Retina (tissue), 1 donor: ENCODE measurements around the gene MVB12B.
"Not testable (repeated sequence)": the region's sequence is repeated elsewhere in the genome, so short reads cannot be mapped to it uniquely, and the experiment has no call there.

Source experiments
- DNase-seq: peaks from one replicate; pipeline ENCODE4 v3.0.0-alpha.2; 2016

MVB12B gene

DNA sequence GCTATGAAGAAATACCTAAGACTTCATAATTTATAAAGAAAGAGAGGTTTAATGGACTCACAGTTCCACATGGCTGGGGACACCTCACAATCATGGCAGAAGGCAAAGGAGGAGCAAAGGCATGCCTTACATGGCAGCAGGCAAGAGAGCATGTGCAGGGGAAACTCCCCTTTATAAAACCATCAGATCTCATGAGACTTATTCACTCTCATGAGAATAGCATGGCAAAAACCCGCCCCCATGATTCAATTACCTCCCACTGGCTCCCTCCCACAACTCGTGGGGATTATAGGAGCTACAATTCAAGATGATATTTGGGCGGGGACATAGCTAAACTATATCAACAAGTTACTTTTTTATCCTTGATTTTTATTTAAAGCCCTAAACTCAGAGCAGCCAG lies 150.8 kb downstream of the MVB12B start:
- DNase-seq = not testable (repeated sequence)

DNA sequence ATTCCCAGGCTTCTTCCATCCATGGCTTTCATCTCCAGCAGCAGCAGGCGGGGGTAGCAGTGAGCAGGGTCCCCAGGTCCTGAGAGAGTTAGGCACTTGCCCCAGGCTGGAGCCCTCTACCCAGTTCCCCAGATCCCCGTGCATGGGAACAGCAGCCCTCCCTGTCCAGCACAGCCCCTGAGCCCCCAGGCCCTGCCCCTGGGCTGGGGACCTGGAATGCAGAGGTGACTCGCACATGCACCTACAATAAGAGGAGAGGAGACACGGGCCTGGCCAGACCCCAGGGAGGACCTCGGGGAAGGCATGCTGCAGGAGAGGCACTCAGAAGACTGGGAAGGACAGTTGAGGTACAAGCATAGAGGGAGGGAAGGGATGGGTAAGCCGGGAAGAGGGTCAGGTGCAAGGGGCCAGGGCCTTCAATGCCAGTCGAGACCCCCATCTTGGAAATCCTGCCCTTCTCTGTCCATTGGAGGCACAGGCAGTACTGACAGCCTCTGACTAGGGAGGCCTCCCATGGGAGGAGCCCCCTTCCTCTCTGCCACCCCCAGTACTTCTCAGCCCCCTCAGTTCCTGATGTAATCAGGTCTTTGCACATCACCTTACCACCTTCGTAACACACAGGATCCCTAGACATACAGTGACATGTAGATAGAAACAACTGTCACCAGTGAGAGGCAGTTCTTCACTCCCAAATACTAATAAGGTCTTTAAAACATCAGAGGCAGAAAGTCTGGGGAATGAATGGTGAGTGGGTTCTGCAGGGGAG lies 151.8 kb downstream of the MVB12B start:
- DNase-seq = no peak

GRCh38 chr9:126479515-126479914 lies 152.9 kb downstream of the MVB12B start:
- no peak for DNase-seq

- peak; percentile 49 for DNase-seq
These were observed 154.2 kb downstream of the MVB12B start for GRCh38 chr9:126480813-126481212.

DNA sequence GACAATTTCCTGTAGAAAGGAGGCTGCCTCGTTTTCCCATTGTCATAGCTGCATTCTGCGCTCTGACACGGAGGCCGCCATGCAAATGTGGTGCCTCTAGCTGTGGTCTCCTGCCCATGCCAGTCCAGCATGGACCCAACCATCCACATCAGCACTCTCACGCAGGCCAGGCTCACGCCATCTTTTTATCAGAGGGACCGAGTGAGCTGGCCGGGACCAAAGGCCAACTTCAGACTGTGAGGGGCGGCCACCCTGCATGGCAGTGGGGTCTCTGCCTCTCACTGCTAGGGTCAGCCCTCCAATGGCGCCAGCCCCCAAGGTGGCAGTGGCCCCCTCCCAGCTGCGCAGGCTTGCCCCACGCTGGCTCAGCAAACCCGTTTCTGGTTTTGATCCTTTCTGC lies 155.2 kb downstream of the MVB12B start:
- no peak for DNase-seq

DNA sequence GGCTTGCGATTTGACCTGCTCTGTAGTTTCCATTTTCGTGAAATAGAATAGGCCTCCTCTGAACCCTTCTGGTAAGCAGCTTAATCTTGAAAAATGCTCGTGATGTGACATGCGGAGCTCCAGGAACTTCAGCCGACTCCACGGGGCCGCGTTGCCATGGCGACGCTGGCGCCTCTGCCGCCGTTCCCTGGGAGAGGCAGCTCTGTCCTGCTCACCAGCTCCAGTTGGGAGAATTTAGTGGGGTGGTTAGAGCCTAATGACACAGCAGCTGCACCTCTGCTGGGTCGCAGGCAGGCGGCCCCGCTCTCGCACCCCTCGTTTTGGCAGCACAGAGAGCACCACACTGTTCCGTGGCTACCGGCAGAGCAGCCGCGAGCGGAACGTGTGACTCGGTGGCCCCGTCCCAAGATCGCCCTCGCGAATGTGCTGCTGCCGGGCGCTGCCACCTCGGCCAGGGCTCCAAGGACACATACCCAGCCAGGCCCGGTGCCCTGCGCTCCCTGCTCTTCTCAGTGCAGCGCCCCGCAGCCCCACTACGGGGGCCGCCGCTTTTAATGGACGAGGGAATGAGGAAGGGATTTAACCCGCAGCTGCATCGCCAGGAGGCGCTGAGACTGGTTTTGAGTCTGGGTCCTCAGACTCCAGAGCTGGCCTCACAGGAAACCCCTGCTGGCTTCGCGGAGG lies 155.9 kb downstream of the MVB12B start:
- DNase-seq = peak; percentile 92

DNA sequence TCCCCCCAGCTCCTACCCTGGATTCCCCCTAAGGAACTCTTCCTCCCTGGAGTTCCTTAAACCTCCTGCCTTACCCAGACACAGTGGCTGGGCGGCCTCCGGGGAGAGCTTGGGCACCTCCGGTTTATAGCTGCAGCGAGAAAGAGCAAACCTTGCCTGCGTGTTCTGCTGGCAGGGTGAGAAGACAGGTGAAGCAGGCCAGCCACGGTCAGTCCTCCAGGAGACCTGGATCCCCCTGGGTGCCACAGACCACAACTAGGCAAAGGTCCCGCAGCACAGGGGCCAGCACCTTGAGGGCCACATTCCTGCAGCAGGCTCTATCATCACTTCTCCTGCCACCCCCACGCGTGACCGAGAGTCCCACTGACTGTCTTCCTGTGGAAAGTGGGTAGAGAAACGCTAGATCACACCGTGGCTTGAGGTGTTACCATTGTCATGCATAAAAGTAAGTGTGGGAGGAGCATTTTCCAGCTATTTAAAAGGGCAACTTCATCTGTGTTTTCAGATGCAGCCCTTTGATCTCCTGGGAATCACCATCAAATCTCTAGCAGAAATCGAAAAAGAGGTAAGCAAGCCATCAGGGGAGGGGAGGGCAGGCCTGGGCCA lies 156.9 kb downstream of the MVB12B start:
- DNase-seq = no peak

GRCh38 chr9:126485662-126486061 lies 159.0 kb downstream of the MVB12B start:
- no peak for DNase-seq

GRCh38 chr9:126486276-126486675 lies 159.6 kb downstream of the MVB12B start:
- DNase-seq = no peak

DNA sequence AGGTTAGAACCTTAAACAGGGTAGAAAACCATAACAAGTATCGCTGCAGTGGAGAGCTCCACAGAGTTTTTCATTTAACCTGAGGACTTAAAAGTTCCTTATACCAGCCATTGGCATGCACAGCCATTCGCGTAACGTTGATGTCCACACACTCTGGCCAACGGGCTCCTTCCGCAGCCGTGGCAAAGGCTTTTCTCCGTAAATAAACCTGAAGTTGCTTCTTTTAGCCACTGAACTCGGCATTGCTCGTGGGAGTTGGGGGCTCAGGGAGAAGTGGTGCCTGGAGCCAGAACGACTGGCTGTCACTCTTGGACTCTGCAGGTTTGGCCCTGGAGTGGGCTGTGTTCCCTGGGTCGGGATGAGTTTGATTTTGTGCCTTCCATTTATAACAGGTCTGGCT lies 161.2 kb downstream of the MVB12B start:
- DNase-seq = no peak

- DNase-seq = no peak
These were observed 161.7 kb downstream of the MVB12B start for GRCh38 chr9:126488310-126488709.

GRCh38 chr9:126488881-126489404 lies 162.3 kb downstream of the MVB12B start:
- no peak for DNase-seq

GRCh38 chr9:126489581-126490213 lies 163.1 kb downstream of the MVB12B start:
- DNase-seq = no peak

DNA sequence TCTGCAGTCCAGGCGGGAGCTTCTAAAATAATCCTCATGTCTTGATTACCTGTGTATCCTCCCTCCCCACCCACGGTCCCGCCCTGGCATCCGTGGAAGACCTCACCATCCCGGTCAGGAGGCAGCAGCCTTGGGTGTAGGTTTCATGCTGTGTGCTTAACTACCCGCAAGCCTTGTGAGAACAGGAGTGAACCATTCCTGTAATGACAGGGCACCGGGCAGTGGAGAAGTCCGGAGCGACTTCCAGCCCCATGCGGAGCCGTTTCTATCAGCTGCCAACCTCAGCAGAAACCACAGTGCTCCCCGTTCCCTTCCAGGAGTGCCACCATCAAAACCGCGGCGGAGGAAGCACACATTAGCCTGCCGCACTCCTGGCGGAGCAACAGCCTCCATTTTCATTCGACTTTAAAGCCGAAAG lies 163.6 kb downstream of the MVB12B start:
- no peak for DNase-seq

DNA sequence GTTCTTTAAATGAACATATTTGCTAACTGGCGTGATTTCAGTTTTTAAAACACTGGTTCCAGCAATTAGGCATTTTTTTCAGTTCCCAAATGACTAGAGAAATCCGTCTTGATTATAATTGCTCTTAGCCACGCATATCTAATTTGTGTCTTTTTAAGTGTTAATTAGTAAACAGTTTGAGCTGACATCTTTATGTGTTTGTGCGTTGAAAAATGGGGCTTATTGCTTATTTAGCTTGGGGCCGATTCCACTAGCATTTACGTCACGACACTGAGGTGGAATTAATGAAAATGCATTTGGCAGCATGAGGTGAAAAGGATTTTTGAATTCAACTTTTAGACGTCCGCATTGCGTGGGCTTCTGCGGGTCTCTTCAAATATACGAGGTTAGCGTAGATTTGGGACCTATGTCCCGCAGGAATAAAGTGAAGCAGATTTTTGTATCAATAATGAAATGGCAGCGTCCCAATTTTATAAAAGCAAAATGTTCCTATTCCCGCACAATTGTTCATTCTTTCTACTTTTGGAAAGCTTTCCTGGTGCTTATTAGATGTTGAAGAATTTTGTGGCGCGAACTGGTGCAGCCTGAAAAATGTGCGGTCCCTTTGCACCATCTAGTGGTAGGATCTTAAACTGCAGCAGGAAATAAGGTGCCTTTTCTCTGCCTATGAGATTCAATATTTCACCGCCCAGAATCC lies 164.4 kb downstream of the MVB12B start:
- DNase-seq = peak; percentile 82

DNA sequence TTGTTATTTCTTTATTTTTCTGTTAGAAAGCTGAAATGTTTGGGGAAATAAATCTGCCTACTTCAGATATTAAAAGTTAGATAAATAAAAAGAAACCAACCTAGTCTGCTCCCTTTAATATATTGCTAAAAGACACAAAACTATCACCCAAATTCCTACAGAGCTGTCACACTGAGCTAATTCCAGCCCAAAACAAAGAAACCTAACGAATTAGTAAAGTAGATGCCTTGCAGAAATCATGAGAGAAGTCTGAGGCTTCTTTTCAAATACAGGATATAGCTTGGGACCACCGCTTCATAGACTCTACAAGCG lies 164.9 kb downstream of the MVB12B start:
- DNase-seq = no peak

DNA sequence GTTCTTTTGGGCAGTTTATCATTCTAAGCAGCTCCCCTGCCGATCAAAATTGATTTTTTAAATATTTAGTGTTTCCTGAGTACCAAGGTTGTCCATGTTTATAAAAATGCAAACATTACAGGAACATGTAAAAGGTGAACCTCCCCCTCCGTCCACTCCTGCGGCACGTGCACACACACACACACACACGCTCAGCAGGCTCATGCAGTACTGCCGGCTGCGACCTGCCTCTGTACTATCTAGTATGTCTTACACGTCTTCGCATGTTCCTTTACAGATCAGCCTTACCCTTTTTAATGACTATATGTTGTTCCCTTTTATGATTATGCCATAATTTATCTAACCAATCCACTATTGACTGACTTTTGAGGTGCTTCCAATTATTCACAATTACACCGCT lies 165.3 kb downstream of the MVB12B start:
- DNase-seq = no peak

DNA sequence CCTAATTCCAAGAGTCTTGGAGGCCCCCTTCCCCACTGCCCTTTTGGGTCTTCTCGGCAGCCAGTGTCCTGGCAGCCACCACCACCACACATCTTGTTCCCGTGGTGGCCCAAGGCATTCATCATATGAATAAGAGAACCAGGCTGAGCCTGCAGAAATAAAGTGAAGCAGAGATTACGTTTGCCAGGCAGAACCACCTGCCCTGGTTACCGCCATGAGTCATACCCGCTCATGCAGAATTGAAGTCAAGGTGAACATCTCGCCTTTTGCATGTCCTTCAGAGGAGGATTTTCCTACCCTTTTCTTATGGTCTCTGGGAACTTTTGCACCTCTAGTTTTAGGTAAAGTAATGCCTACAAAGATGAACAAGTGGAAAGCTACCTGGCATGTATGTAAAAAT lies 167.6 kb downstream of the MVB12B start:
- no peak for DNase-seq

- no peak for DNase-seq
These were observed 168.1 kb downstream of the MVB12B start for GRCh38 chr9:126494746-126495145.

GRCh38 chr9:126495411-126496180 lies 169.0 kb downstream of the MVB12B start:
- DNase-seq = no peak

DNA sequence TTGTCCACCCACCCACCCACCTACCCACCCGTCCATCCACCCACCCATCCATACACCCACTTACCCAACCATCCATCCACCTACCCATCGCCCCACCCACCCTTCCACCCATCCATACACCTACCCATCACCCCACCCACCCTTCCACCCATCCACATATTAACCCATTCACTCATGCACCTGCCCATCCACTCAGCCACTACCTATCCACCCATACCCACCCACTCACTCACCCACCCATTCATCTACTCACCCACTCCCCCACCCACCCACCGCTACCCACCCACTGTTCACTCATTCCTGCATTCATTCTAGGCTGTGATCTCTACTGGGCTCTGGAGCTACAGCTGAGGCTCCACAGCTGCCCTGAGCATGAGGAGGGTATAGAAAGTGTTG lies 169.6 kb downstream of the MVB12B start:
- DNase-seq = no peak
